GM23248 (cell line): ENCODE results near the gene ENTPD2.

Experiments used
- EZH2 ChIP-seq: fragments of 200-600 bp; sonication (generic); IDR thresholded peaks from 2 replicates; pipeline ENCODE4 v1.6.1; 2018; ENCODE audit warnings: antibody characterized with exemption, mild to moderate bottlenecking; ENCODE audit not compliant: insufficient read depth, poor library complexity, severe bottlenecking
- EZH2phosphoT487 ChIP-seq: fragments of 200-600 bp; sonication (generic); IDR thresholded peaks from 2 replicates; pipeline ENCODE4 v1.6.1; 2018; ENCODE audit warnings: antibody characterized with exemption, moderate library complexity, mild to moderate bottlenecking, low read depth; ENCODE audit not compliant: insufficient read depth

DNA sequence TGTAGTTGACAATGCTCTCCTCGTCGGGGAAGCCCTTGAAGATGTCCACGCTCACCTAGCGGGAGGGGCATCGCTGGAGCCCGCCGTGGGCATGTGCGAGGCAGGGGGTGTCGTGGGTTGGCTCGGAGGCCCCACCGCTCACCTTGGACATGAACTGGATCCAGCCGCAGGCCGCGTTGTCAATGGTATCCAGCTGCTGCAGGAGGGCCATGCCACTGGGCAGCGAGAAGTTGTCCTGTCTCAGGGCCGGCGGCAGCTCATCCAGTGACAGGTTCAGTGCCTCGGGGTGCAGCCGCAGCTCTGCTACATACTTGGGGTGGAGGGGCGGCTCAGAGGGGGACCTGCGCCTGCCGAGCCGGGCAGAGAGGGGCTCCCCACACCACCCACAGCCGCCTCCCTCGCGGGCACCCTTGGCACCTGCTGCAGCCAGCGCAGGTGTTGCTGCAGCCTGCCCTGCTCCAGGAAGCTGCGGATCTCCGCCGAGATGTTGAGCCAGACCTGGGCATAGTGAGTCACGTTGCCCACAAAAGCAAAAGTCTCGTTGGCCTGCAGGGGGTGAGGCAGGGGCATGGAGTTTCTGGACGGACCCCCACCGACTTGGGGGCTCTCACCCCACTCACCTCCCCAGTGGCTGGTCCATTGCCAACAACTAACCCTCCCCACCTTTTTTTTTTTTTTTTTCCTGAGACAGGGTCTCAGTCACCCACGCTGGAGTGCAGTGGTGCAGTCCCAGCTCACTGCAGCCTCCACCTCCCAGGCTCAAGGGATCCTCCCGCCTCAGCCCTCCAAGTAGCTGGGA is 34.9 kb downstream of the ENTPD2 start:
- TF ChIP-seq EZH2 (no peak), EZH2phosphoT487 (no peak)
